Testis (tissue), 3 donors: ENCODE measurements around the gene SUCLG2. TPM values are rescaled to one million over a fixed set of nuclear protein-coding genes. Genes with fewer than 3 reads are reported as not detected.

Experiments used
- DNase-seq: peaks from one replicate; pipeline ENCODE4 v3.0.0-alpha.2; 2019
- H3K27ac ChIP-seq, 2 donors: fragments of 200-600 bp; sonication (generic); one replicate each; pipeline ENCODE4 v1.5.1; 2019
- H3K27me3 ChIP-seq: fragments of 200-600 bp; sonication (generic); one replicate; pipeline ENCODE4 v1.5.1; 2019
- H3K36me3 ChIP-seq: fragments of 200-600 bp; sonication (generic); one replicate; pipeline ENCODE4 v1.5.1; 2017; ENCODE audit warnings: low read depth; ENCODE audit errors: missing control alignments
- H3K4me1 ChIP-seq: fragments of 200-600 bp; sonication (generic); one replicate; pipeline ENCODE4 v1.5.1; 2019
- H3K4me3 ChIP-seq, 2 donors: fragments of 200-600 bp; sonication (generic); one replicate each; pipeline ENCODE4 v1.5.1; 2017 to 2019
- H3K9me3 ChIP-seq: fragments of 200-600 bp; sonication (generic); one replicate; pipeline ENCODE4 v1.5.1; 2017
- CTCF ChIP-seq, 3 experiments: fragments of 450-650 bp in 2 of 3; fragments of 200-600 bp in 1 of 3; sonication (generic) in 1 of 3; IDR thresholded peaks; one replicate each; pipeline ENCODE4 v1.5.1; 2016 to 2019; ENCODE audit warnings: antibody characterized with exemption in 3 of 3, mild to moderate bottlenecking in 2 of 3, moderate library complexity in 1 of 3
- POLR2A ChIP-seq: fragments of 450-650 bp; IDR thresholded peaks from one replicate; pipeline ENCODE4 v1.6.1; 2017; ENCODE audit warnings: antibody characterized with exemption, mild to moderate bottlenecking, moderate library complexity
- WGBS, 2 donors: methylation state at CpG; one replicate each; pipeline ENCODE4 v1.1.5; 2018; 5-methylcytosine and 5-hydroxymethylcytosine counted together
- intact Hi-C: fragments of 100-400 bp; cut with DNase I; formaldehyde crosslinking; loops from one replicate; pipeline ENCODE4 v1.15.1; 2023; ENCODE audit warnings: low total_unique reads
- polyA plus RNA-seq: library from polyadenylated mRNA; stranded (reverse); fragments of 350-450 nt; fragmentation: Illumina TruSeq; extraction: RNeasy Lipid Tissue Mini Kit (QIAGEN cat#74804); gene quantifications from one replicate; pipeline ENCODE4 v1.2.3, GENCODE V29; 2014; ENCODE audit warnings: low read depth, low replicate concordance; ENCODE audit not compliant: insufficient read depth
- total RNA-seq, 2 donors: library from RNA; depleted of rRNA; stranded (reverse); fragments of >200 nt; gene quantifications; one replicate each; pipeline ENCODE4 v1.2.3, GENCODE V29; 2016

Gene SUCLG2
- total and polyA plus RNA-seq, 3 donors from 2014 or later, result 18.0 to 28.7 (median 23.8) TPM

- no peaks in the 10 kb centered on the region for H3K27me3 ChIP-seq
Observed at GRCh38 chr3:67635257-67635656, 19.2 kb downstream of the SUCLG2 start.

DNA sequence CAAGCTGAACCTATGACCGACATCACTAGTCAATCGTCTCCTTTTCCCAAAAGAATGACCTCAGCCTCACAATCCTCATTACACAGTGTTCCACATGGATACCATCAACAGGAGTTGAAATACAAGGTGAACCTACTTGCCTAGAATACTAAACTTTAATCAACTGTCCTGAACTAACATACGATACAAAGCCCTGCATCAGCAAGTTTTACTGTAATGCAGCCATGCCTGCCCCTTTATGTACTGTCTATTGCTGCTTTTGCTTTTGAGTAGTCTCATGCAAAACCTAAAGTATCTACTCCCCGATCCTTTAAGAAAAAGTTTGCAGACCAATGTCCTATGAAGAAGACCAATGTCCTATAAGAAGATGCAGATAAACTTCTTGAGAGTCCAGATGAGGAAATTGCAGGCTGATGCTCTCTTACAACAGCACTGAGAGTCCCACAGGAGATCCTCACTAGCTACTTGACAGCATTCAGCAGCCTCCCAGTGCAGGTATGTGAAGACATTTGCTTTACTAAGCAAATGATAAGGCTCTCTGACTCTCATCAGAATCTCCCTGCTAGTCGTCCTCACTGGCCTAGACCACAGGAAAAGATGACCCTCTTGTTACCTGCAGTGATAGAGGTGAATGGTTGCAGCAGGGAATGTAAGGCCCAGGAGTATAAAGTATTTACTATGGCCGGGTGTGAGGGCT, 23.6 kb downstream of the SUCLG2 start:
- no peak for TF ChIP-seq POLR2A
- WGBS, 2 donors, result 72 to 73% methylated on average over 6 of the region's 6 CpGs
- no peak overlapping the region for H3K27ac ChIP-seq
- intact Hi-C loops, result no loop called here
- DNase-seq, result no peak
- H3K4me1 ChIP-seq, result no peaks in the 10 kb centered on the region
- H3K36me3 ChIP-seq, result no peaks in the 10 kb centered on the region
- no peaks in the 10 kb centered on the region for H3K27me3 ChIP-seq
- H3K9me3 ChIP-seq, result no peaks in the 10 kb centered on the region
- H3K4me3 ChIP-seq, result no peak overlapping the region

More at GRCh38 chr3:67635257-67635656, 19.2 kb downstream of the SUCLG2 start:
- Histone ChIP-seq H3K27ac (no peak overlapping the region), H3K36me3 (no peaks in the 10 kb centered on the region), H3K4me1 (no peaks in the 10 kb centered on the region), H3K9me3 (no peaks in the 10 kb centered on the region), H3K4me3 (no peak overlapping the region)
- no peak for DNase-seq
- TF ChIP-seq CTCF (IDR thresholded peaks at IDR 0.05), result no peak
- TF ChIP-seq POLR2A, result no peak
- intact Hi-C loops, result no loop called here

GRCh38 chr3:67624687-67625086, 29.7 kb downstream of the SUCLG2 start:
- TF ChIP-seq CTCF (IDR thresholded peaks at IDR 0.05) (no peak), POLR2A (no peak)
- no peak overlapping the region for H3K27ac ChIP-seq
- H3K27me3 ChIP-seq, result no peaks in the 10 kb centered on the region
- H3K4me1 ChIP-seq, result no peaks in the 10 kb centered on the region
- intact Hi-C loops, result no loop called here
- DNase-seq, result no peak
- H3K9me3 ChIP-seq, result no peaks in the 10 kb centered on the region
- no peak overlapping the region for H3K4me3 ChIP-seq
- WGBS, 2 donors, result 88 to 89% methylated on average over 2 of the region's 2 CpGs
- H3K36me3 ChIP-seq, result no peaks in the 10 kb centered on the region

GRCh38 chr3:67624078-67624477, 30.3 kb downstream of the SUCLG2 start:
- H3K27ac ChIP-seq, result no peak overlapping the region
- H3K4me1 ChIP-seq, result no peaks in the 10 kb centered on the region
- no peaks in the 10 kb centered on the region for H3K36me3 ChIP-seq
- DNase-seq, result no peak
- intact Hi-C loops, result no loop called here
- no peaks in the 10 kb centered on the region for H3K9me3 ChIP-seq
- H3K27me3 ChIP-seq, result no peaks in the 10 kb centered on the region
- H3K4me3 ChIP-seq, result no peak overlapping the region
- WGBS, 2 donors, result 74 to 76% methylated on average over 3 of the region's 3 CpGs
- TF ChIP-seq POLR2A, result no peak
- no peak for TF ChIP-seq CTCF (IDR thresholded peaks at IDR 0.05)

DNA sequence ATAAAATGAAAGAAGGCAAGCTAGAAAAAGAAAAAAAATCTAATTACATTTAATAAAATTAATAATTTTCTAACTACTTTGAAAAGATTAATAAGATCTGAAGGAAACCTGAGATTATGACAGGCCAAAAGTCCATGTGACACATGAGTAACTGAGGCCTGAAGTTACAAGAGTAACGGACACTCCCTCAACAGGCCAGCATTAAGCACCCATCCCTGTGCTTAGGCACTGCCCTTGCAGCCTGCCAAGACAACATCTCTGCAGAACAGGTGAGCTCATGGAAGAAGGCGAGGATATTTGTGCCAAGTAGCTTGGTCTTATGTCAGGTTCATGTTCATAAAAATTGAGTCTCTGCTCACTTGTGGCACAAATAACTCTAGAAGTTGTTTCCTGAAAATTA, 31.8 kb downstream of the SUCLG2 start:
- intact Hi-C loops, result no loop called here
- Histone ChIP-seq H3K9me3 (no peaks in the 10 kb centered on the region), H3K4me1 (no peaks in the 10 kb centered on the region), H3K27ac (no peak overlapping the region), H3K36me3 (no peaks in the 10 kb centered on the region), H3K27me3 (no peaks in the 10 kb centered on the region), H3K4me3 (no peak overlapping the region)
- TF ChIP-seq CTCF (IDR thresholded peaks at IDR 0.05) (no peak), POLR2A (no peak)
- 98% methylated on average over 2 of the region's 2 CpGs for WGBS, 2 donors
- no peak for DNase-seq
